Right lobe of liver (tissue), 4 donors: Measurements from ENCODE around the gene ARHGAP30.

Experiments
- CTCF ChIP-seq, 4 donors: fragments of 200-600 bp in 3 of 4; fragments of 450-650 bp in 1 of 4; IDR thresholded peaks; one replicate each; pipeline versions ENCODE4 v1.5.1 to v1.8.0; 2016 to 2022; ENCODE audit warnings: antibody characterized with exemption in 4 of 4, mild to moderate bottlenecking in 2 of 4
- POLR2A ChIP-seq: fragments of 450-650 bp; IDR thresholded peaks from one replicate; pipeline ENCODE4 v1.6.1; 2017; ENCODE audit warnings: antibody characterized with exemption, mild to moderate bottlenecking
- donor health status: DM: no; HTN: no; CAD: no.
- donor health status: DM: no; HTN: no; CAD: no.
- donor health status: DM: no; HTN: yes; CAD: no.

GRCh38 chr1:161001525-161001924, 68.2 kb downstream of the ARHGAP30 start:
- TF ChIP-seq CTCF (IDR thresholded peaks at IDR 0.05) (no peak), POLR2A (no peak)
